Right lobe of liver (tissue), 4 donors: Measurements from ENCODE around the gene BCL2L11.

Experiments used
- CTCF ChIP-seq, 4 donors: fragments of 200-600 bp in 3 of 4; fragments of 450-650 bp in 1 of 4; IDR thresholded peaks; one replicate each; pipeline versions ENCODE4 v1.5.1 to v1.8.0; 2016 to 2022; ENCODE audit warnings: antibody characterized with exemption in 4 of 4, mild to moderate bottlenecking in 2 of 4
- POLR2A ChIP-seq: fragments of 450-650 bp; IDR thresholded peaks from one replicate; pipeline ENCODE4 v1.6.1; 2017; ENCODE audit warnings: antibody characterized with exemption, mild to moderate bottlenecking
- donor health status: DM: no; HTN: no; CAD: no.
- donor health status: DM: no; HTN: no; CAD: no.
- donor health status: DM: no; HTN: yes; CAD: no.

- TF ChIP-seq CTCF (IDR thresholded peaks at IDR 0.05) = no peak
- no peak for TF ChIP-seq POLR2A
These were observed 44.4 kb downstream of the BCL2L11 start for GRCh38 chr2:111165084-111165483.
